Thyroid gland (tissue), 4 donors: Measurements from ENCODE around the gene FRAS1. TPM values are rescaled to one million over a fixed set of nuclear protein-coding genes. Genes with fewer than 3 reads are reported as not detected.

Experiments
- DNase-seq, 2 donors: peaks; one replicate each; pipeline ENCODE4 v3.0.0-alpha.2; 2019
- H3K27ac ChIP-seq, 3 donors: fragments of 200-600 bp; sonication (generic); 1 replicate in 2 of 3; 2 replicates in 1 of 3; pipeline ENCODE4 v1.5.1; 2016 to 2019; ENCODE audit warnings: mild to moderate bottlenecking in 1 of 3, moderate library complexity in 1 of 3
- H3K27me3 ChIP-seq: fragments of 200-600 bp; sonication (generic); one replicate; pipeline ENCODE4 v1.5.1; 2019
- H3K36me3 ChIP-seq, 2 donors: fragments of 200-600 bp; sonication (generic); one replicate each; pipeline ENCODE4 v1.5.1; 2016 to 2019
- H3K4me1 ChIP-seq, 2 donors: fragments of 200-600 bp; sonication (generic); one replicate each; pipeline ENCODE4 v1.5.1; 2017 to 2019
- H3K4me3 ChIP-seq, 3 donors: fragments of 200-600 bp; sonication (generic); replicated peaks in 1 of 3; 1 replicate in 2 of 3; 2 replicates in 1 of 3; pipeline ENCODE4 v1.5.1; 2016; ENCODE audit warnings: mild to moderate bottlenecking in 1 of 3
- H3K9me3 ChIP-seq: fragments of 200-600 bp; sonication (generic); one replicate; pipeline ENCODE4 v1.5.1; 2017
- POLR2A ChIP-seq, 2 donors: fragments of 450-650 bp; IDR thresholded peaks; one replicate each; pipeline ENCODE4 v1.6.1; 2017; ENCODE audit warnings: antibody characterized with exemption in 2 of 2, mild to moderate bottlenecking in 2 of 2, moderate library complexity in 1 of 2
- WGBS, 2 donors: methylation state at CpG; one replicate each; pipeline ENCODE4 v1.1.5; 2017; 5-methylcytosine and 5-hydroxymethylcytosine counted together
- intact Hi-C: fragments of 100-400 bp; cut with DNase I; formaldehyde crosslinking; loops from one replicate; pipeline ENCODE4 v1.15.1; 2023
- total RNA-seq, 4 donors: library from RNA; depleted of rRNA; stranded (reverse); fragments of >200 nt; gene quantifications; one replicate each; pipeline ENCODE4 v1.2.3, GENCODE V29; 2016
- TF ChIP-seq, protein P1 (sequence below), 6 experiments: fragments of 200-600 bp in 3 of 6; fragments of 450-650 bp in 3 of 6; sonication (generic) in 3 of 6; IDR thresholded peaks; one replicate each; pipeline ENCODE4 v1.5.1; 2016 to 2019; ENCODE audit warnings: antibody characterized with exemption in 6 of 6, mild to moderate bottlenecking in 2 of 6, inconsistent platforms in 1 of 6, moderate library complexity in 1 of 6

Gene FRAS1
- total RNA-seq, 4 donors from 2014 or later: 25.4 to 42.3 (median 31.7) TPM

DNA sequence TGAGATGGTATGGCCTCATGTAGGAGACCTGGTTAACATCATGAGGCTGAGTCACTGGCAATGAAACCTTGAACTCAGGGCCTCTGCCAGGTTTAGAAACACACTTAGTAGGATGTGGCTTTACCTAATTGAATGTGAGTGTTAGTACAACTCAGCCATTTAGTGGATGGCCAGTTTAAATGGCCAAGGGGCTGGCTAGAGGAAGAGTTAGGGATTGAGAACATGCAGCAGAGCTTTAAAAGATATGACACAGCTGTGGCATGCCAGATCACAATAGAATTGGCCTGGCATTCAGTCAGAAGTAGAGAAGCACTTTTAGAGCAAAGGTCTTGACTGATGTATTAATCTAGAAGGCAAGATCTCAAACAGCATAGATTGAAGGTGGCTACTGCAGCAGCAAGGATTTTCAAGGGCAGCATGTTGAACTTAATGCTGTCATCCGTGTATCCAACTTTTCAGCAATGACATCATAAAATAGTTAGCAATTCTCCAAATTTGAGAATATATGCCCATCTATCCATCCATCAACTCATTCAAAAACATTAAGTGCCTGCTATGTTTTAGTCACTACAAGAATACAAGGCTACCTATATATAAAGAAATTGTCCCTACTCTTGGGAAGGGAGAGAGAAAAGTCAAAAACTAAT is 170.4 kb downstream of the FRAS1 start:
- H3K27ac ChIP-seq: no peak overlapping the region
- 92 to 97% methylated on average over 1 of the region's 1 CpG for WGBS, 2 donors
- no peak for TF ChIP-seq POLR2A (IDR thresholded peaks at IDR 0.05)
- TF ChIP-seq, protein P1, sequence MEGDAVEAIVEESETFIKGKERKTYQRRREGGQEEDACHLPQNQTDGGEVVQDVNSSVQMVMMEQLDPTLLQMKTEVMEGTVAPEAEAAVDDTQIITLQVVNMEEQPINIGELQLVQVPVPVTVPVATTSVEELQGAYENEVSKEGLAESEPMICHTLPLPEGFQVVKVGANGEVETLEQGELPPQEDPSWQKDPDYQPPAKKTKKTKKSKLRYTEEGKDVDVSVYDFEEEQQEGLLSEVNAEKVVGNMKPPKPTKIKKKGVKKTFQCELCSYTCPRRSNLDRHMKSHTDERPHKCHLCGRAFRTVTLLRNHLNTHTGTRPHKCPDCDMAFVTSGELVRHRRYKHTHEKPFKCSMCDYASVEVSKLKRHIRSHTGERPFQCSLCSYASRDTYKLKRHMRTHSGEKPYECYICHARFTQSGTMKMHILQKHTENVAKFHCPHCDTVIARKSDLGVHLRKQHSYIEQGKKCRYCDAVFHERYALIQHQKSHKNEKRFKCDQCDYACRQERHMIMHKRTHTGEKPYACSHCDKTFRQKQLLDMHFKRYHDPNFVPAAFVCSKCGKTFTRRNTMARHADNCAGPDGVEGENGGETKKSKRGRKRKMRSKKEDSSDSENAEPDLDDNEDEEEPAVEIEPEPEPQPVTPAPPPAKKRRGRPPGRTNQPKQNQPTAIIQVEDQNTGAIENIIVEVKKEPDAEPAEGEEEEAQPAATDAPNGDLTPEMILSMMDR (IDR thresholded peaks at IDR 0.05): no peak

DNA sequence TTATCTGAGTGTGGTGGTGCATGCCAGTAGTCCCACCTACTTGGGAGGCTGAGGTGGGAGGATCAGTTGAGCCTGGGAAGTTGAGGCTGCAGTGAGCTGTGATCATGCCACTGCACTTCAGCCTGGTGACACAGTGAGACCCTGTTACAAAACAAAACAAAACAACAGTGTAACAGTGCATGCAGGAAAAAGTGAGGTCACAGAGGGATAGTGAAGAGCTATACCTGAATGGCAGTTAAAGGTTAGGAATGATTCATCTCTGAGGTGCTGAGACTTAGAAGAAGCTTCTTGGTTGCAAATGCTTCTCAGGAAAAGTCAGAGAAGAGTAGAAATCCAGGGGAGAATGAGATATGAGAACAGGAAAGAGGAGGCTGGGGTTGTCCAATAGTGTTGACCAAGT is 178.7 kb downstream of the FRAS1 start:
- Histone ChIP-seq H3K27ac (no peak overlapping the region), H3K9me3 (no peaks in the 10 kb centered on the region), H3K4me3 (no peak overlapping the region), H3K4me1 (no peaks in the 10 kb centered on the region), H3K36me3 (no peaks in the 10 kb centered on the region), H3K27me3 (no peaks in the 10 kb centered on the region)
- TF ChIP-seq, protein P1 (IDR thresholded peaks at IDR 0.05): no peak
- TF ChIP-seq POLR2A (IDR thresholded peaks at IDR 0.05): no peak
- intact Hi-C loops: no loop called here
- DNase-seq: no peak

More for the DNA sequence above, 170.4 kb downstream of the FRAS1 start:
- Histone ChIP-seq H3K4me3 (no peak overlapping the region), H3K36me3 (no peaks in the 10 kb centered on the region), H3K9me3 (no peaks in the 10 kb centered on the region), H3K27me3 (no peaks in the 10 kb centered on the region), H3K4me1 (no peaks in the 10 kb centered on the region)
- DNase-seq: no peak
- intact Hi-C loops: no loop called here

DNA sequence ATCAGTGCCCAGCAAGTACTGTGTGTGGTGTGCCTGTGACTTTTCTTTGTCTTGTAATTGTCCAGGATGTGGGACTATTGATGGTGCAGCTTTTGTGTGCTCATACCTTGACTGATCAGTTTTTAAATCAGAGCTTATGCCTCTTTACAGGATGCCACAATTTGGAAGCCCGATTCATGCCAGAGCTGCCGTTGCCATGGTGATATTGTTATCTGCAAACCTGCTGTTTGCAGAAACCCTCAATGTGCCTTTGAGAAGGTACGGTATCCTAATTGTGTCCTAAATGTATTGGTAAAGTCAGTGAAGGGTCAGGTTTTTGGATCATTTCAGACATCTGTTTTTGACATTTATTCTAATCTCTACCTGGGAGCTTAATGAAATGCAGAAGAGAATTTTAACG is 180.2 kb downstream of the FRAS1 start:
- Histone ChIP-seq H3K4me1 (no peaks in the 10 kb centered on the region), H3K27me3 (no peaks in the 10 kb centered on the region), H3K36me3 (no peaks in the 10 kb centered on the region), H3K9me3 (no peaks in the 10 kb centered on the region), H3K4me3 (no peak overlapping the region), H3K27ac (no peak overlapping the region)
- no peak for TF ChIP-seq POLR2A (IDR thresholded peaks at IDR 0.05)
- TF ChIP-seq, protein P1 (IDR thresholded peaks at IDR 0.05): no peak
- intact Hi-C loops: no loop called here
- WGBS, 2 donors: 84 to 90% methylated on average over 4 of the region's 4 CpGs
- DNase-seq: no peak

DNA sequence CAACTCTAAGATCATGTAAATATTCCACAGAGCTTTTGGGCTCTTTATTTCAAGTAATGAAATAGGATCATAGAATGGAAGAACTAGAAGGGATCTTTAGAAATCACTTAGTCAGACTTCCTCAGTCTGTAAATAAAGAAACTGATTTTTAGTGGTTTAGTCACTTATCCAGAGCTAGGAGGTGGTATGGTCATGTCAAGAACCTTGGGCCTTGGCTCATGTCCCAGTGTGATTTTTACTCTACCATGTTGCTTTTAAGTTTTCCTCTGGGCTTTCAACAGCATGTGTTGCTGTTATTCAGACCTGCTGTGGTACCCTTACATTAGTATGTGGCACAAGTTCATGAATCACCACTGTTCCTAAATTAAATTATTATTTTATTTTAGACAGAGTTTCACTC is 184.9 kb downstream of the FRAS1 start:
- Histone ChIP-seq H3K36me3 (no peaks in the 10 kb centered on the region), H3K4me3 (no peak overlapping the region), H3K4me1 (no peaks in the 10 kb centered on the region), H3K9me3 (no peaks in the 10 kb centered on the region), H3K27ac (no peak overlapping the region), H3K27me3 (no peaks in the 10 kb centered on the region)
- peak in 1 of 2 donors; percentile 16 for DNase-seq
- TF ChIP-seq, protein P1 (IDR thresholded peaks at IDR 0.05): no peak
- TF ChIP-seq POLR2A (IDR thresholded peaks at IDR 0.05): no peak
- intact Hi-C loops: no loop called here

DNA sequence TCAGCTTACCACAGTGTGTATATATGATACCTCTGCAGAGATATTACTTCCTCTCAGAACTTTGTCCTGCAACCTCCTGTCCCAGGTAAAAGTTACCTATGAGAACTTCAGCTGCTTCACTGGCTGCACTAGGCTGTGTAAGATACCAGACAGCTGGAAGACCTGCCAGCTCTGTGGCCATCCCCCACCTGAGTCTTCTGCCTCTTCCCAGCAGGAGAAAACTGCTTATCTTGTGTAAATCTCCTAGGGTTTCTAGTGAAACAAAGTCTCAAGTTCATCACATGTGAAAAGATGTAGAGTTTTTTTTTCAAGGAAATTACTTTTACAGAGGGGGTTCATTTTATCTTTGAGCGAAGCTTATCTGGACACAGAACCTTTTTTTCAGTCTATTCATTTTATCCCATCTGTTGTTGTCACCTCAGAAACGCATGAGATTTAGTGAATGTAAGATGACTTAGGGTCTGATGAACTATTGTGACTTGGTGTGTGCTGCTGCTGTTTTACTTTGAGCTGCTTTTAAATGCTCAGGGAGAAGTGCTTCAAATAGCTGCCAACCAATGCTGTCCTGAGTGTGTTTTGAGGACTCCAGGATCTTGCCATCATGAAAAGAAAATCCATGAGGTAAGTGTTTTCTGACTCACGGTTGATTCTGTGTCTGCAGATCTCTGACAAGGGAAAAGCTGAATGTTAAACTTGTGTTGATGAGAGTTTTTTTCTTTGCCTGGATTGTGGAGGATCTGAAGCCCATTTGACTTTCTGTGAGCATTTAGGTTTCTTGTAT is 187.8 kb downstream of the FRAS1 start:
- intact Hi-C loops: no loop called here
- 41 to 45% methylated on average over 3 of the region's 3 CpGs for WGBS, 2 donors
- TF ChIP-seq, protein P1 (IDR thresholded peaks at IDR 0.05): no peak
- no peak for TF ChIP-seq POLR2A (IDR thresholded peaks at IDR 0.05)
- no peak overlapping the region for H3K27ac ChIP-seq
- no peaks in the 10 kb centered on the region for H3K36me3 ChIP-seq
- no peaks in the 10 kb centered on the region for H3K9me3 ChIP-seq
- peak; percentile 27 to 33 for DNase-seq
- H3K27me3 ChIP-seq: no peaks in the 10 kb centered on the region
- H3K4me3 ChIP-seq: no peak overlapping the region
- H3K4me1 ChIP-seq: peaks cover 7 to 8% of the 10 kb centered on the region in 2 donors
